ENCODE data around the gene DDX41.

DDX41 gene

DNA sequence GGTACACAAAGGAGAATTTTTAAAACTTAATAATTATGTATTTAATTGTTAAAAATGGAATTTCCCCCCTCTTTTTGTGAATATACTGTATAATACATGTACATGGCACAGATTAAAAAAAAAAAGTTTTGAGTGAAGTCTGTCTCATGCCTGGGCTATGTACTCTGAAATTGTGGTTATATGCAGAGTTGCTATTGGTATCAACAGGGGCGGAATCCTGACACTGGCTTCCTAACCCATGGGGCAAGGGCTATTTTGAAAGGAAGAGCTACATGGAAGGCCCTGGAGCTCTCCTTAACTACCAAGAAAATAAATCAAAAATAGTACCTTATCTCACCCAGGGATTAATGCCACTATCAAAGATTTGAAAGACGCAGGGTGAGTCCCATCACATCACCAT, 38.5 kb upstream of the DDX41 start:
- ChIA-PET CTCF (no interaction called here), POLR2A (no interaction called here)
- no peak for DNase-seq (ENCODE audit: low read depth, low spot score)
- TF ChIP-seq, protein P1, sequence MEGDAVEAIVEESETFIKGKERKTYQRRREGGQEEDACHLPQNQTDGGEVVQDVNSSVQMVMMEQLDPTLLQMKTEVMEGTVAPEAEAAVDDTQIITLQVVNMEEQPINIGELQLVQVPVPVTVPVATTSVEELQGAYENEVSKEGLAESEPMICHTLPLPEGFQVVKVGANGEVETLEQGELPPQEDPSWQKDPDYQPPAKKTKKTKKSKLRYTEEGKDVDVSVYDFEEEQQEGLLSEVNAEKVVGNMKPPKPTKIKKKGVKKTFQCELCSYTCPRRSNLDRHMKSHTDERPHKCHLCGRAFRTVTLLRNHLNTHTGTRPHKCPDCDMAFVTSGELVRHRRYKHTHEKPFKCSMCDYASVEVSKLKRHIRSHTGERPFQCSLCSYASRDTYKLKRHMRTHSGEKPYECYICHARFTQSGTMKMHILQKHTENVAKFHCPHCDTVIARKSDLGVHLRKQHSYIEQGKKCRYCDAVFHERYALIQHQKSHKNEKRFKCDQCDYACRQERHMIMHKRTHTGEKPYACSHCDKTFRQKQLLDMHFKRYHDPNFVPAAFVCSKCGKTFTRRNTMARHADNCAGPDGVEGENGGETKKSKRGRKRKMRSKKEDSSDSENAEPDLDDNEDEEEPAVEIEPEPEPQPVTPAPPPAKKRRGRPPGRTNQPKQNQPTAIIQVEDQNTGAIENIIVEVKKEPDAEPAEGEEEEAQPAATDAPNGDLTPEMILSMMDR (IDR thresholded peaks at IDR 0.05; ENCODE audit: insufficient read depth, low read length, missing control alignments) = no peak
- H3K4me3 ChIP-seq (ENCODE audit: low read depth, low read length) = no peak overlapping the region

DNA sequence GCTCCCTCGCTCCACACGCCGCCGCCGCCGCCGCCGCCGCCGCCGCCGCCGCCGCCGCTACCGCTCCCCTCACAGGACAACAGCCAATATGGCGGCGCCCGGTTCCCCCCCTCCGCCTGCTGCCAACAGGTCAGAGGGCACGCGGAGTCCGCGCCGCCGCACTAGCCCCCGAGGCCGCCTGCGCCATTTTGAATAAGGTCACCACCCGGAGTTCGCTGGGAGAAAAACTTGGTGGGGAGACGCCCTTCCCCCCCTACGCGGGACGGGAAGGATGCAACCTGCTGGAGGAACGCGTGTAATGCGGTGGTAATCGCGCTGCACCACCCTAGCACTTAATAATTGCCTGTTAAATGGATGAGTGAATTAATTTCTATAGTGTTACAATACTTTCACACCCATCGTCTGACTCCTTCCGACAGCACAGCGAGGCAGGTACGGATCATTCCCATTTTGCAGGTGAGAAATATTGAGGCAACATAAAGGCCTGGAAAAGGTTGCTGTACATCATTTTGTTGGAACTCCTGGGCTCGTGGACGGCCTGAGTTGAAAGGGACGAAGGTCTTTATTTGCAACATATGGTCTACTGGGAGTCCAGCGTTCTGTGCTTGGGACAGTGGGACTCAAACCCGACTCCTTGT, 37.8 kb upstream of the DDX41 start, which contains the start of gene FAM193B:
Gene FAM193B (minus strand): TSS at position 90 of the 638 bp plus-strand sequence. CDS start 105 bp downstream, outside the sequence.
- ChIA-PET CTCF (no interaction called here), POLR2A (no interaction called here)
- TF ChIP-seq, protein P1 (IDR thresholded peaks at IDR 0.05; ENCODE audit: insufficient read depth, low read length, missing control alignments) = peak; percentile 22
- DNase-seq (ENCODE audit: low read depth, low spot score) = no peak
- H3K4me3 ChIP-seq (ENCODE audit: low read depth, low read length) = peak within 1 kb of the TSS; percentile 85

DNA sequence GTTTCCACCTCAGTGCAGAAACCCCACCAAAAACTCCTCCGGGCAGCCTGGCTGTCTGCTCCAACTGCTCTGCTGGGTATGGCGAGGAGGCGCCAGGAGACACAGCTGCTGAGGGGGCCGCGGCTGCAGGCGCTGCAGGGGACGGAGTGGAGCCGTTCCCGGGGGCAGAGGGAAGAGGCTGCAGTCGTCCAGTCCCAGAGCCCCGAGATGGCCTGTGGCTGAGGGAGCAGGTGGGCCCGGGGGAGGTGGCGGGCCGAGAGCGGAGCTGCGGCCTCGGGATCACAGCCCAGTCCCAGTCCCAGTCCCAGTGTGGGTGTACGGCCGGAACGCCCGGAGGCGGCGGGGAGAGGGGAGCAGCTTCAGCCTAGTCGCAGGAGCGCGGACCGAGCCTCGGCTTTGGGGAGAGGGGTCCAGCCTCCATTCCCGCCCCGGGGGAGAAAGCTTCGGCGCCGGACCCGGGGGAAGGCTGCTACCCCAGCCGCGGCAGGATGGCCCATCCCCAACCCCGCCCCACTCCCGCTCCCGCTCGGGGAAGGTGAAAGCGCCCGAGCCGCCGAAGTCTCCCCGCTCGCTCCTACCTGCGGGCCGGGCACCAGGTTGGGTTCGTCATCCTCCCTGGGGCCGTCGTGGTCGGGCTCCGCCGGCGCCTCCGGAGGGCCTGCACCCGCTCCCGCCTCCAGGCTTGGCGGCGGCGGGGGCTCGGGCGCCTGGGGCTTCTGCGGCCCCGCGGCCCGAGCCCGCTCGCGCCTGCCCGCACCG, 37.1 kb upstream of the DDX41 start:
- CTCF ChIA-PET = interaction anchor here (0.9 kb wide), 1 partner anchor 151 kb away, joined by 3 read pairs; no protein-coding TSS in a partner anchor
- POLR2A ChIA-PET = interaction anchor here (1.0 to 1.3 kb wide), 2 partner anchors 56 to 59 kb away, joined by 5 to 6 read pairs; partner anchors contain the start of gene PDLIM7

DNA sequence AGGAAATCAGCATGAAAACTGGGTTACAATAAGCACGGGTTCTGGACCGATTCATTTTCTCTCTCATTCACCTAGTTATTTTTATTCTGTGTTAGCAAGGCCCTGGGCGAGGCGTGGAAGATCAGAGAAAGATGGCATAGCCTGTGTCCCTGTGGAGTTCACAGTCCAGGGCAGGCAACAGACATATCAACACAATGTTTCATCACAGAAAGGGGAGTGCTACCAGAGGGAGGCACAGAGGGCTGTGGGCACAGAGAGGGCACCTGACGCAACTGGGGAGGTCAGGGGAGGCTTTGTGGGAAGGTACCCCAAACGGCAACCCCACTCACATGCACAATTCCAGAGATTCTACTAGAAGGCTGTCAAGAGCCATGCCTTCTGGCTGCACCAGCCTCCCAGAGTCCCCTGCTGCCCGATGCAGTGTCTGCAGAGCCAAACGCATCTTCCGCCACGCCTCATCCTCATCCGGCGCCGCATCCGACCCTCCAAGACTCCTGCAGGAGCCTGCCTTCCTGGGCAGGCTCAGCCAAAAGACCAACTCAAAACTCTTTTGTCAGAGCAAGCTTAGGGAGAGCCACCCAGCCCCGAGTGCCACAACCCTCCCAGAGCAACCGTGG, 36.2 kb upstream of the DDX41 start:
- CTCF ChIA-PET = interaction anchor here (1.0 to 1.4 kb wide), 2 partner anchors 9 to 56 kb away, joined by 4 to 5 read pairs; no protein-coding TSS in a partner anchor
- H3K4me3 ChIP-seq (ENCODE audit: low read depth, low read length) = peak overlapping the region; percentile 85
- DNase-seq (ENCODE audit: low read depth, low spot score) = no peak
- POLR2A ChIA-PET = interaction anchor here (1.0 to 1.3 kb wide), 2 partner anchors 56 to 58 kb away, joined by 5 to 6 read pairs; partner anchors contain the start of gene PDLIM7
- TF ChIP-seq, protein P1 (IDR thresholded peaks at IDR 0.05; ENCODE audit: insufficient read depth, low read length, missing control alignments) = no peak

More for the DNA sequence above, 37.1 kb upstream of the DDX41 start:
- TF ChIP-seq, protein P1 (IDR thresholded peaks at IDR 0.05; ENCODE audit: insufficient read depth, low read length, missing control alignments) = no peak
- DNase-seq (ENCODE audit: low read depth, low spot score) = no peak
- peak overlapping the region; percentile 85 for H3K4me3 ChIP-seq (ENCODE audit: low read depth, low read length)

DNA sequence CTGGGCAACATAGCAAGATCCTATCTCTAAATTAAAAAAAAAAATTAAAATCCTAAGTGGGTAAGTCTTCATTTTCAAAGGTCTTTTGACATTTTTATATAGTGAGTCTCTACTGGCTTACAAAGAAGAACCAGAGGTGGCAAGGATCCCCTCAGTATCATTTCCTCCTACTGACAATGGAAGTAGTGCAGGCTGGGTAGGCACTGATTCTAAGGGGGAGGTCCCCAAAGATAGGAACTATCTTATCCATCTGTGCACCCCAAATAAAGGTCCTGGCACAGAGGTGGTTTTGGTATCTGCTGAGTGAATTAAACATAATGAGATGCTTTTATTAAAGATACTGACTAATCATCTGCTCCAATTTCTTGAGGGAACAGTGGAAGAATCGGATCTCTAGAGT, 33.4 kb upstream of the DDX41 start:
- TF ChIP-seq, protein P1 (IDR thresholded peaks at IDR 0.05; ENCODE audit: insufficient read depth, low read length, missing control alignments) = no peak
- CTCF ChIA-PET = interaction anchor here (1.3 kb wide), 1 partner anchor 57 kb away, joined by 3 read pairs; no protein-coding TSS in a partner anchor
- no peak for DNase-seq (ENCODE audit: low read depth, low spot score)
- POLR2A ChIA-PET = interaction anchor here (0.8 kb wide), 1 partner anchor 46 kb away, joined by 3 read pairs; no protein-coding TSS in a partner anchor
- no peak overlapping the region for H3K4me3 ChIP-seq (ENCODE audit: low read depth, low read length)

Measured in AG04449 (cell line).